T-helper 2 cell treated with Interferon-gamma antibody and Interleukin-4, amounts not matched to agents 5 μg/mL and 100 μg/mL, for 36 hours (primary cell): ENCODE measurements around the gene SYT14.
"Not testable (repeated sequence)": the region's sequence is repeated elsewhere in the genome, so short reads cannot be mapped to it uniquely, and the experiment has no call there.

Experiments used
- DNase-seq: peaks from one replicate; pipeline ENCODE4 v3.0.0; 2021; ENCODE audit warnings: low spot score
- H3K27ac Mint-ChIP-seq: one replicate; pipeline ENCODE4 v1.8.0; 2021; ENCODE audit warnings: mild to moderate bottlenecking, mixed read lengths
- H3K27me3 Mint-ChIP-seq: one replicate; pipeline ENCODE4 v1.8.0; 2021; ENCODE audit warnings: low read depth, mixed read lengths
- H3K36me3 Mint-ChIP-seq: one replicate; pipeline ENCODE4 v1.8.0; 2021; ENCODE audit warnings: low read depth, mixed read lengths
- H3K4me1 Mint-ChIP-seq: one replicate; pipeline ENCODE4 v1.8.0; 2021; ENCODE audit warnings: low read depth, mixed read lengths
- H3K4me3 Mint-ChIP-seq: one replicate; pipeline ENCODE4 v1.8.0; 2022; ENCODE audit warnings: mild to moderate bottlenecking, moderate library complexity, mixed read lengths
- H3K9me3 Mint-ChIP-seq: one replicate; pipeline ENCODE4 v1.8.0; 2021; ENCODE audit warnings: mixed read lengths

Gene SYT14

DNA sequence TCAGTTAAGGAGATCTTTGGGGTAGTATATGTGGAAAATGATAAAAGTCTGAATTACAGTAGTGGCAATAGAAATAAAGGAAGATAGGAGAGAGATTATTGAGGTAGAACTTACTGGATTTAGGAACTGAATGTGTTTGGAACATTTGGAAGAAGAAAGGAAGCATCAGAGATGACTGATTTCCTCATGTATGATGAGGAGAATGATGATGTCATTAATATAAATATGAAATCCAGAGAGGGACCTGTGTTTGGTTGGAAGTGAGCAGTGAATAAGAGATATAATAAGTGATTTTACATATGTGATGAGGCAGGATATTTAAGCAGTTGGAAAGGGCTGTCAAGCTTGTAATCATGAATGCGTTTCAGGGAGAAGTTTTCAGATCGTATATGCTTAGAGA is 86.3 kb downstream of the SYT14 start:
- H3K4me1 Mint-ChIP-seq = no peaks in the 10 kb centered on the region
- H3K27me3 Mint-ChIP-seq = no peaks in the 10 kb centered on the region
- DNase-seq = no peak
- H3K4me3 Mint-ChIP-seq = no peak overlapping the region
- no peak overlapping the region for H3K27ac Mint-ChIP-seq
- H3K36me3 Mint-ChIP-seq = no peaks in the 10 kb centered on the region
- H3K9me3 Mint-ChIP-seq = no peaks in the 10 kb centered on the region

DNA sequence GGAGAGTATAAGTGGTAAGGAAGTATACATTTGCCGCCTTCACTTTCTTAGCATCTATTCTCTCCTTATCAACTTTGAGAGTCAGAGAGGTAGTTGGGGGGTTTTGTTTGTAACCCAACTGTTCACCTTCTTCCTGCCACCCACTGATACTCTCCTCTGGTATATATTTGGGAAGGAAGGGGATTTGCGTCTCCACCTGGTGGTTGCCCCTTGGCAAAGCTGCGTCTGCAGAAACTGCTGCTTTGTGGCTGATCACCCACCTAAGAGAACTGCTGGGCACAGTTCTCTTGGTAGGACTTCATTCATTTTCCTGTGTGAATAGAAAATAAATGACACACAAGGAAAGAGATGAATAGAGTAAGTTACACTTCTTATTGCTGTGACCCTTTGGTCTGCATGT is 87.0 kb downstream of the SYT14 start:
- Mint-ChIP-seq H3K36me3 (no peaks in the 10 kb centered on the region), H3K4me1 (no peaks in the 10 kb centered on the region), H3K27ac (no peak overlapping the region), H3K9me3 (no peaks in the 10 kb centered on the region), H3K27me3 (no peaks in the 10 kb centered on the region), H3K4me3 (no peak overlapping the region)
- no peak for DNase-seq

DNA sequence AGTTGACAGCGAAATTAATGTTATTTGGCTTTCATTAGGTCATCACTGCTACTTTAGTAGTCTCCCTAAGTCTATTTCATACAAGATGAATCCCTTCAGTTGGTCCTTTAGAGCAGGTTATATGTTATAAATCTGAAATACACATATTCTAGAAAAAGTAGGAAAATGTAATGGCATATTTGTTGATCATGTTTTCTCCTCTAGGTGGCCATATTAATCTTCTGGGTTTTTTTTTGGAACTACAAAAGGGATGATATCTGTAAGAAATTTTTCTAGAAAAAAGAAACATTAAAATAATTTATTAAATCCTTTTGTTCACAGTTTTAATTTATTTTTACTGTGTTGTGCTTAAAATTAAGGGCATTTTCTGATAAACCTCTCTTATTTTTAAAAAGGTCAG is 87.9 kb downstream of the SYT14 start:
- no peak overlapping the region for H3K27ac Mint-ChIP-seq
- H3K4me3 Mint-ChIP-seq = no peak overlapping the region
- DNase-seq = no peak
- H3K9me3 Mint-ChIP-seq = no peaks in the 10 kb centered on the region
- no peaks in the 10 kb centered on the region for H3K4me1 Mint-ChIP-seq
- H3K36me3 Mint-ChIP-seq = no peaks in the 10 kb centered on the region
- H3K27me3 Mint-ChIP-seq = no peaks in the 10 kb centered on the region

DNA sequence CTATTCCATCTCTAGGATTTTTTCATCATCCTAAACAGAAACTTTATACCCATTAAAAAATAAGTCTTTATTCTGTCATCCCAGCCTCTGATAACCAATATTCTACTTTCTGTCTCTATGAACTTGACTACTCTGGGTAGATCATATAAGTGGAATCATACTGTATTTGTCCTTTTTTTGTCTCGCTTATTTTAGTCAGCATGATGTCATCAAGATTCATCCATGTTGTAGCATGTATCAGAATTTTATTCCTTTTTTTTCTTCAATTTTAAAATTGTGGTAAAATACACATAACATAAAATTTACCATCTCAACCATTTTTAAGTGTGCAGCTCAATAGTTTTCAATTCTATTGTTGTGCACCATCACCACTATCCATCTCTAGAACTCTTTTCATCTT is 90.0 kb downstream of the SYT14 start:
- Mint-ChIP-seq H3K4me1 (no peaks in the 10 kb centered on the region), H3K27me3 (no peaks in the 10 kb centered on the region), H3K27ac (no peak overlapping the region), H3K36me3 (no peaks in the 10 kb centered on the region), H3K9me3 (no peaks in the 10 kb centered on the region), H3K4me3 (no peak overlapping the region)
- no peak for DNase-seq

DNA sequence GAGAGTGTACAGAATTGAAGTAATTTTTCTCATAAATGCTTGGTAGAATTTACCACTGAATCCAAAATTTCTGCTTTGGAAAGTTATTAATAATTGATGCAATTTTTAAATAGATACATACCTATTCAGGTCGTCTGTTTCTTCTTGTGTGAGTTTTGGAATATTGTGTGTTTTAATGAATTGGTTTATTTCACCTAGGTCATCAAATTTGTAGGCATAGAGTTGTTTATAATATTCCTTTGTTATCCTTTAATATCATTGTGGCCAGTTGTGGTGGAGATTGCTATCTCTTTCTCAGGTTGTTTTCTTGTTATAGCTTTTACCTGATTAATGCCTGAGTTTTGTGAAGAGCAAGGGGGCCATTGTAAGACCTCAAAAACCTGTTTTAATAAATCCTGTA is 93.5 kb downstream of the SYT14 start:
- no peak overlapping the region for H3K4me3 Mint-ChIP-seq
- H3K9me3 Mint-ChIP-seq = no peaks in the 10 kb centered on the region
- no peaks in the 10 kb centered on the region for H3K4me1 Mint-ChIP-seq
- no peak overlapping the region for H3K27ac Mint-ChIP-seq
- H3K36me3 Mint-ChIP-seq = no peaks in the 10 kb centered on the region
- no peak for DNase-seq
- H3K27me3 Mint-ChIP-seq = no peaks in the 10 kb centered on the region

DNA sequence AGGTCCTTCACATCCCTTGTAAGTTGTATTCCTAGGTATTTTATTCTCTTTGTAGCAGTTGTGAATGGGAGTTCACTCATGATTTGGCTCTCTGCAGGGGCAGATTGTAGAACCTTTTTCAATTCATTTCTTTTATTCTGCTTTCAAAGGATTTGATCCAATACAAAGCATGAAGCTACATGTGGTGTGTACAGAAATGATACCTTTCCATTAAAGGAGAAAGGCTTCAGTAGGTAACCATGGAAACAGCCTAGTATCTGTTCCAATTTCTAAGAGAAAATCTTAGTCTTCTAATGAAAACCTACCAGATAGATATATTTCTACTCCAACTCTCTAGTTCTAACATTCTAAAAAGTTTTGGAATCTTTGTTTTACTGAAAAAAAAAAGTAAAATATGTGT is 105.0 kb downstream of the SYT14 start:
- no peak for DNase-seq
- Mint-ChIP-seq H3K4me3 (no peak overlapping the region), H3K36me3 (no peaks in the 10 kb centered on the region), H3K27ac (no peak overlapping the region), H3K27me3 (no peaks in the 10 kb centered on the region), H3K9me3 (no peaks in the 10 kb centered on the region), H3K4me1 (no peaks in the 10 kb centered on the region)

DNA sequence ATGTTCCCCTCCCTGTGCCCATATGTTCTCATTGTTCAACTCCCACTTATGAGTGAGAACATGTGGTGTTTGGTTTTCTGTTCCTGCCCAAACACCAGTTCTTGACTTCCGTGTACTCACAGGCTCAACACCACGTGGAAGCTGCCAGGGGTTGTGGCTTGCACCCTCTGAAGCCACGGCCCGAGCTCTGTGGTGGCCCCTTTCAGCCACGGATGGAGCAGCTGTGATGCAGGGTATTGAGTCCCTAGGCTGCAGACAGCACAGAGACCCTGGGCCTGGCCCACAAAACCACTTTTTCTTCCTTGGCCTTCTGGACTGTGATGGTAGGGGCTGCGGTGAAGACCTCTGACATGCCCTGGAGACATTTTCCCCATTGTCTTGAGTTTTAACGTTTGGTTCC is 111.6 kb downstream of the SYT14 start:
- Mint-ChIP-seq H3K36me3 (no peaks in the 10 kb centered on the region), H3K9me3 (no peaks in the 10 kb centered on the region), H3K27me3 (peaks cover 3% of the 10 kb centered on the region), H3K4me3 (no peak overlapping the region), H3K27ac (no peak overlapping the region), H3K4me1 (no peaks in the 10 kb centered on the region)
- no peak for DNase-seq

DNA sequence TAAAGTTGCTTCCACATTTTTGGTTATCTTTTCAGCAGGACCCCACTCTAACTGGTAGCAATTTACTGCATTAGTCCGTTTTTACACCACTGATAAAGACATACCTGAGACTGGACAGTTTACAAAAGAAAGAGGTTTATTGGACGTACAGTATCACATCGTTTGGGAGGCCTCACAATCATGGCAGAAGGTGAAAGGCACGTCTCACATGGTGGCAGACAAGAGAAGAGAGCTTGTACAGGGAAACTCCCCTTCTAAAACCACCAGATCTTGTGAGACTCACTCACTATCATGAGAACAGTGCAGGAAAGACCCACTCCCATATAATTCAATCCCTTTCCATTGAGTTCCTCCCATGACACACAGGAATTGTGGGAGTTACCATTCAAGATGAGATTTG is 112.5 kb downstream of the SYT14 start:
- not testable (repeated sequence) for H3K4me1 Mint-ChIP-seq, H3K36me3 Mint-ChIP-seq, H3K27me3 Mint-ChIP-seq, H3K9me3 Mint-ChIP-seq, H3K4me3 Mint-ChIP-seq, DNase-seq, H3K27ac Mint-ChIP-seq

DNA sequence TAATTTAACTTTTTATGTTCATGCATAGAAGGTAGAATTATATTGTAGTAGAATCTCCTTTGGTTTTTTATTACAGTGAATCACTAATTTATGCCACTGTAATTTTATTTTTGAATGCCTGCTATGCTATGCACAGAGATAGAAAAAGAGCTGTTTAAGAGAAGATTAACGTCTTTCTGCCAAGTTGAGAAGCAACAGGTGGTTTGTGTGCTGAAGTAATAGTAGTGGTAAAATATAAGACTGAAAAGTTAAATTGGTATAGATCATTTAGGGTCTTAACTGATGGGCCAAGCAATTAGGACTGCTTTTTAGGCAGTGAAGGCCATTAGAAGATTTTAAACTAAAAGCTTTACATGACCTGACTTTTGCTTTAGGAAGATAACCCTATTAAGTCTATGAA is 115.1 kb downstream of the SYT14 start:
- no peak for DNase-seq
- no peaks in the 10 kb centered on the region for H3K36me3 Mint-ChIP-seq

DNA sequence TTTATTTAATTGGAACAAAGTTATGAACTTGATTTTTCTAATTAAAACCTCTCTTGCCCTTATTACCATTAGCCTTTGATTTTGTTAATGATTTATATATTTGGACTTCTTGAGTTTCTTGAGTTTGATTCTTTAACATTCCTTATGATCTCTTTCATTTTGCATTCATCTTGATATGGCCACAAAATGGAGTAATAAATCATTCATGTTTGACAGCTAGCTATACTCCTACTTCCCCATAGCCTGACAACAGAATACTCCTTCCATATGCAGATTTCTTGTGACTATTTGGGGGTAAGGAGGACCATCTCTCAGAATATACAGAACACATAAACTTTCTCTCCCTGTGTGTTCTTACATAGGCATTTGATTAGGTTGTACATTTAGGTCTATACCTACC is 119.6 kb downstream of the SYT14 start:
- H3K4me1 Mint-ChIP-seq = no peaks in the 10 kb centered on the region
- DNase-seq = no peak
- no peak overlapping the region for H3K4me3 Mint-ChIP-seq
- H3K9me3 Mint-ChIP-seq = no peaks in the 10 kb centered on the region
- no peaks in the 10 kb centered on the region for H3K36me3 Mint-ChIP-seq
- H3K27me3 Mint-ChIP-seq = peaks cover 3% of the 10 kb centered on the region
- no peak overlapping the region for H3K27ac Mint-ChIP-seq

More for the DNA sequence above, 115.1 kb downstream of the SYT14 start:
- Mint-ChIP-seq H3K4me3 (no peak overlapping the region), H3K9me3 (no peaks in the 10 kb centered on the region), H3K27ac (no peak overlapping the region), H3K4me1 (no peaks in the 10 kb centered on the region), H3K27me3 (peaks cover 3% of the 10 kb centered on the region)

DNA sequence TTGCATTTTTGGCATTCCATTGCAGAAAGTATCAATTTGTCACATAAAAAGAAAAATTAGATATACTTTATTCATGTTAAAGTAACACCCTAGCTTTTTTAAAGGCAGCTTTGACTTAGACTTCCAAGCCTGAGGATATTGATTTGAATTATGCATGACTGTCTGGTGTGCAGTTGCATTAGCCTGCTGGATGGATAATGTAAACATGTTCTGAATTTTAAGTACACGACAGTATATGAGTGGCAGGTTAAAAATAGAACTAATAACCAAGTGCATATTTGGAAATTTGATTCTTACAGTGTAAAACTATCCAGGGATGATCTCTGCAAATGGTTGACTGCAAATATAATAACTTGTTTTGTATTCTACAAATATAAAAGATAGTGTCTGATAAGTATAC is 124.0 kb downstream of the SYT14 start:
- H3K9me3 Mint-ChIP-seq = no peaks in the 10 kb centered on the region
- H3K27me3 Mint-ChIP-seq = no peaks in the 10 kb centered on the region
- H3K4me1 Mint-ChIP-seq = no peaks in the 10 kb centered on the region
- no peak overlapping the region for H3K4me3 Mint-ChIP-seq
- H3K27ac Mint-ChIP-seq = no peak overlapping the region
- DNase-seq = no peak
- H3K36me3 Mint-ChIP-seq = no peaks in the 10 kb centered on the region

DNA sequence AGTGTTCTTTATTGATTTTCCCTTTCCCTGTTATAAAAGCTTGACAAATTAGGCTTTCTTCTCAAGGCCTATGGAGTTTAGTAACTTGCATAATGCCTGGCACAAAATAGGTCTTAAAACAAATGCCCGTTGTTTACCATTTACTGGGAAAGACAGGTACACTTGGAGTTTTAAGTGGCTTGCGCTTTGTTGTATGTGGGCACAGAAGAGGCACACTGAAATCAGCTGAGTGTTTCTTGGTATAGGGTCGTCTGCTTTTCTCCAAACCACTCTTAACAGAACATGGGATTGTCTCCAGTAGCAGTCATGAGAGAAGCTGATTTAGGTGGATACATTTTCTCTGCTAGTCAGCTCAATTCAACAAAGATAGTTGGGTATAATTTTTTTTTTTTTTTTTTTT is 132.5 kb downstream of the SYT14 start:
- Mint-ChIP-seq H3K36me3 (no peaks in the 10 kb centered on the region), H3K4me3 (no peak overlapping the region), H3K27ac (no peak overlapping the region), H3K9me3 (no peaks in the 10 kb centered on the region), H3K4me1 (no peaks in the 10 kb centered on the region), H3K27me3 (peaks cover 2% of the 10 kb centered on the region)
- no peak for DNase-seq

DNA sequence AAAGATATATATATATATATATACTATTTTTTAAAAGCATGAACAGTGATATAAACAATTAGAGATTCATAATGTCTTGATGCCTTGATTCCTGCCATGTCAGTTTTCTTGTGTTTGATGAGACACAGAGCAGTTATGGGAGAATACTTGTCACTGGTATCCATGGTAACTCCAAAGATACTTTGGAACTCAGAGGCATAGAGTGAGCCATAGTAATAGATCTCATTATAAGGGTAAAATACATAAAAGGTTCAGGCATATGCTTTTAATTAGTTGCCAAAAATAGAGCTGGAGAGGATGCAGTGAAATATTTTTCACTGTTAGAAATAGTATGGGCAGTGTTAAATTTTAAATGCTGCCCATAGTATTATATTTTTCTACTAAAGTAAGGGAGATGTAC is 134.1 kb downstream of the SYT14 start:
- Mint-ChIP-seq H3K36me3 (no peaks in the 10 kb centered on the region), H3K27me3 (peaks cover 2% of the 10 kb centered on the region), H3K27ac (no peak overlapping the region), H3K9me3 (no peaks in the 10 kb centered on the region), H3K4me1 (no peaks in the 10 kb centered on the region), H3K4me3 (no peak overlapping the region)
- DNase-seq = no peak

DNA sequence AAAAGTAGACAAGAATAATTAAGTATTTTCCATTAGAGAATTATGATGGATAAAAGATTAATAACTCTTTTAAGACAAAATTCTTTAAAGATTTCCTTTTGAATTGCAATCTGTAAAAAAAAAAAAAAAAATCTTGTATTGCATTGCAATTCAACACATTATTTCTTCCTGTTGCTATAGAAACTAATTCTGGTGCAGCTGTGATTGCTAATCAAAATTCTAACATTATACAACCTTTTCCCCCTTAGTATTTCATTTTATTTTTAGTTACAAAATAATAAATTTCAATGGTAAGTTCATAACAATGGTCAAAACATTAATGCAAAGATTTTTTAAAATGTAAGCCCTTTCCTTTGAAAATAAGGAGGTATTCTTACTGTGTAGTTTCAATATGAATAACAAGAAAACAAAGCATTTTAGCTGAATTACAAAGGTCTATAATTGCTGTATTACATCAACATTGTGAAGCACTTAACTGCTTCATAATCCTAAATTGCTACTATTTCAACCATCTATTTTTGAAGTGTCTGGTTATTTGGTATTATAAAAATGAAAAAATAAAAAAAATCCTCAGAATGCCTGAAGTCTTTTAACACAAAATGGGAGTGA is 135.0 kb downstream of the SYT14 start:
- Mint-ChIP-seq H3K4me3 (no peak overlapping the region), H3K36me3 (no peaks in the 10 kb centered on the region), H3K9me3 (no peaks in the 10 kb centered on the region), H3K27ac (no peak overlapping the region), H3K27me3 (peaks cover 2% of the 10 kb centered on the region), H3K4me1 (no peaks in the 10 kb centered on the region)
- DNase-seq = no peak

DNA sequence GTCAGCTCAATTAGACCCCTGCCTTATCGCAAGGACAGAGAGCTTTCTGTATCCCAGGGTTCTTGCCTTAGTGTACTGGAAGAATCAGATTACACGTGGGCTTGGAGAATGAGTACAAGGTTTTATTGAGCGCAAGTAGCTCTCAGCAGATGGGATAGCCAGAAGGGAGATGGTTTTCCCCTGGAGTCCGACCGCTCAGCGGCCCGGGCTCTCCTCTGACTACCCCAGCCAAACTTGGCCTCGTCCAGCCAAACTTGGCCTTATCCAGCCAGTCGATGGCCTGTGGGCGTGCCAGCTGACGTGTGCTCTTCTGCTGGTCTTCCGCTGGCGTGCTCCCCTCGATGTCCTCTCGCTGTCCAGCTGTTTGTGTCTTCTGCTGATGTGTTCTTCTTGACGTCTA is 136.9 kb downstream of the SYT14 start:
- H3K27me3 Mint-ChIP-seq = no peaks in the 10 kb centered on the region
- no peak for DNase-seq
- H3K4me1 Mint-ChIP-seq = no peaks in the 10 kb centered on the region
- no peaks in the 10 kb centered on the region for H3K9me3 Mint-ChIP-seq
- no peaks in the 10 kb centered on the region for H3K36me3 Mint-ChIP-seq
- H3K4me3 Mint-ChIP-seq = no peak overlapping the region
- no peak overlapping the region for H3K27ac Mint-ChIP-seq
